SK-N-SH treated with all-trans-retinoic acid at 6 μM for 48 hours (cell line): ENCODE results near the gene CRADD.

Source experiments
- ATAC-seq: fragments of 200-7000 bp; cut with Tn5 transposase; 3 replicates; pipeline ENCODE4 v1.9.1; 2020; ENCODE audit warnings: mild to moderate bottlenecking, moderate library complexity
- ARNTL ChIP-seq: fragments of 450-650 bp; formaldehyde crosslinking; IDR thresholded peaks from 2 replicates; pipeline ENCODE4 v1.5.0; 2020; ENCODE audit warnings: low read depth, mild to moderate bottlenecking, moderate library complexity, borderline replicate concordance
- BACH2 ChIP-seq: fragments of 250-450 bp; sonication (Bioruptor Pico); IDR thresholded peaks from 2 replicates; pipeline ENCODE4 v1.9.0; 2021; ENCODE audit warnings: mild to moderate bottlenecking, borderline replicate concordance
- CSDC2 ChIP-seq: fragments of 250-450 bp; sonication (Bioruptor Pico); IDR thresholded peaks from 2 replicates; pipeline ENCODE4 v1.5.0; 2020; ENCODE audit warnings: mild to moderate bottlenecking, moderate library complexity
- ESRRG ChIP-seq: fragments of 250-450 bp; sonication (Bioruptor Pico); IDR thresholded peaks from 2 replicates; pipeline ENCODE4 v1.6.1; 2021; ENCODE audit warnings: mild to moderate bottlenecking
- GLIS3 ChIP-seq: fragments of 250-450 bp; sonication (Bioruptor Pico); IDR thresholded peaks from 2 replicates; pipeline ENCODE4 v1.5.0; 2020; ENCODE audit warnings: mild to moderate bottlenecking, moderate library complexity
- ISL1 ChIP-seq: fragments of 250-450 bp; sonication (Bioruptor Pico); IDR thresholded peaks from 2 replicates; pipeline ENCODE4 v2.1.2; 2022; ENCODE audit warnings: mild to moderate bottlenecking, moderate library complexity
- OSR1 ChIP-seq: fragments of 250-450 bp; sonication (Bioruptor Pico); IDR thresholded peaks from 2 replicates; pipeline ENCODE4 v1.8.0; 2022; ENCODE audit warnings: moderate library complexity, mild to moderate bottlenecking, inconsistent platforms
- PPARA ChIP-seq: fragments of 250-450 bp; sonication (Bioruptor Pico); IDR thresholded peaks from 2 replicates; pipeline ENCODE4 v1.5.0; 2020; ENCODE audit warnings: mild to moderate bottlenecking, borderline replicate concordance
- RARB ChIP-seq: fragments of 250-450 bp; sonication (Bioruptor Pico); IDR thresholded peaks from 2 replicates; pipeline ENCODE4 v1.8.0; 2021; ENCODE audit warnings: mild to moderate bottlenecking, moderate library complexity
- SNAI2 ChIP-seq: fragments of 250-450 bp; sonication (Bioruptor Pico); IDR thresholded peaks from 2 replicates; pipeline ENCODE4 v1.5.0; 2020; ENCODE audit warnings: mild to moderate bottlenecking, moderate library complexity
- TCF4 ChIP-seq: fragments of 250-450 bp; sonication (Bioruptor Pico); IDR thresholded peaks from 2 replicates; pipeline ENCODE4 v1.8.0; 2021; ENCODE audit warnings: mild to moderate bottlenecking, moderate library complexity, borderline replicate concordance
- TOX ChIP-seq: fragments of 250-450 bp; sonication (Bioruptor Pico); IDR thresholded peaks from 2 replicates; pipeline ENCODE4 v1.8.0; 2021; ENCODE audit warnings: mild to moderate bottlenecking, moderate library complexity, borderline replicate concordance
- ZC3H10 ChIP-seq: fragments of 250-450 bp; sonication (Bioruptor Pico); IDR thresholded peaks from 2 replicates; pipeline ENCODE4 v1.5.1; 2021; ENCODE audit warnings: mild to moderate bottlenecking, moderate library complexity
- ZFP3 ChIP-seq: fragments of 250-450 bp; sonication (Bioruptor Pico); IDR thresholded peaks from 2 replicates; pipeline ENCODE4 v1.5.0; 2020; ENCODE audit warnings: mild to moderate bottlenecking, moderate library complexity
- ZFP30 ChIP-seq: fragments of 450-650 bp; formaldehyde crosslinking; IDR thresholded peaks from 2 replicates; pipeline ENCODE4 v1.5.0; 2022; ENCODE audit warnings: mild to moderate bottlenecking, moderate library complexity
- ZNF565 ChIP-seq: fragments of 450-650 bp; formaldehyde crosslinking; conservative IDR thresholded peaks from 2 replicates; pipeline ENCODE4 v1.5.0; 2020; ENCODE audit warnings: low read depth, mild to moderate bottlenecking, moderate library complexity
- ZNF70 ChIP-seq: fragments of 450-650 bp; formaldehyde crosslinking; IDR thresholded peaks from 2 replicates; pipeline ENCODE4 v1.5.0; 2020; ENCODE audit warnings: mild to moderate bottlenecking, moderate library complexity
- ZNF8 ChIP-seq: fragments of 450-650 bp; formaldehyde crosslinking; IDR thresholded peaks from 2 replicates; pipeline ENCODE4 v1.5.0; 2020; ENCODE audit warnings: mild to moderate bottlenecking, moderate library complexity
- TF ChIP-seq, protein P1 (sequence below): fragments of 250-450 bp; sonication (Bioruptor Pico); IDR thresholded peaks from 2 replicates; pipeline ENCODE4 v1.8.0; 2021; ENCODE audit warnings: low read depth, mild to moderate bottlenecking, moderate library complexity, borderline replicate concordance
- TF ChIP-seq, protein P2 (sequence below): fragments of 250-450 bp; sonication (Bioruptor Pico); IDR thresholded peaks from 2 replicates; pipeline ENCODE4 v1.8.0; 2020; ENCODE audit warnings: mild to moderate bottlenecking, moderate library complexity, borderline replicate concordance
- TF ChIP-seq, protein P3 (sequence below): fragments of 250-450 bp; sonication (Bioruptor Pico); IDR thresholded peaks from 2 replicates; pipeline ENCODE4 v1.5.1; 2020; ENCODE audit warnings: low read depth, mild to moderate bottlenecking, moderate library complexity
- TF ChIP-seq, protein P4 (sequence below): fragments of 250-450 bp; sonication (Bioruptor Pico); IDR thresholded peaks from 2 replicates; pipeline ENCODE4 v1.5.0; 2020; ENCODE audit warnings: mild to moderate bottlenecking, moderate library complexity
- TF ChIP-seq, protein P5 (sequence below): fragments of 250-450 bp; sonication (Bioruptor Pico); IDR thresholded peaks from 2 replicates; pipeline ENCODE4 v1.5.1; 2021; ENCODE audit warnings: mild to moderate bottlenecking, moderate library complexity

CRADD gene

DNA sequence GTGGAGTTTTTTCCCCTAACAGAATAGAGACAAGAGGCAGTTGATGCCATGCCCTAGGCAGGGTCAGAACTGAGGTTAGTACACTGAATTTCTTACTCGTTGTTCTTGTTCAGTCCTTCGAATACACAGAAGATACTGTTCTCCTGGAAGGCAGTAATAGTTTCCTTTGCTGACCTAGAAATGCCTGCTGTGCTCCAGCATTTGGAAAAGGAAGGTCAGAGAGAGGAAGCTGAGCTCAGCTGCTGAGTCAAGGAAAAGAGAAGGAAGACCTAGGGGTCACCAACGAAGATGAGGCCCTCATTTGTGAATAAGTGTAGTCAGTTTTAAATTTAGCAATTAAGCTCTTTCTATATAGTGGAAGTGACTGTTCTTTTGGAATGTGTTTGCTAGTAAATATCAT lies 100.1 kb downstream of the CRADD start:
- ATAC-seq: peak; percentile 14; the same call in 2 of the 3 replicates
- TF ChIP-seq TCF4 (CRISPR knock-in tag) (no peak), ZFP3 (CRISPR knock-in tag) (no peak), RARB (no peak), ZNF70 (no peak), TOX (no peak), ZNF565 (CRISPR knock-in tag) (no peak), BACH2 (no peak), ESRRG (CRISPR knock-in tag) (no peak), ZC3H10 (CRISPR knock-in tag) (no peak), ISL1 (CRISPR knock-in tag) (no peak), CSDC2 (CRISPR knock-in tag) (no peak; the same call in 1 of the 2 replicates), SNAI2 (CRISPR knock-in tag) (no peak), ARNTL (no peak), ZNF8 (no peak)
- TF ChIP-seq, protein P1, sequence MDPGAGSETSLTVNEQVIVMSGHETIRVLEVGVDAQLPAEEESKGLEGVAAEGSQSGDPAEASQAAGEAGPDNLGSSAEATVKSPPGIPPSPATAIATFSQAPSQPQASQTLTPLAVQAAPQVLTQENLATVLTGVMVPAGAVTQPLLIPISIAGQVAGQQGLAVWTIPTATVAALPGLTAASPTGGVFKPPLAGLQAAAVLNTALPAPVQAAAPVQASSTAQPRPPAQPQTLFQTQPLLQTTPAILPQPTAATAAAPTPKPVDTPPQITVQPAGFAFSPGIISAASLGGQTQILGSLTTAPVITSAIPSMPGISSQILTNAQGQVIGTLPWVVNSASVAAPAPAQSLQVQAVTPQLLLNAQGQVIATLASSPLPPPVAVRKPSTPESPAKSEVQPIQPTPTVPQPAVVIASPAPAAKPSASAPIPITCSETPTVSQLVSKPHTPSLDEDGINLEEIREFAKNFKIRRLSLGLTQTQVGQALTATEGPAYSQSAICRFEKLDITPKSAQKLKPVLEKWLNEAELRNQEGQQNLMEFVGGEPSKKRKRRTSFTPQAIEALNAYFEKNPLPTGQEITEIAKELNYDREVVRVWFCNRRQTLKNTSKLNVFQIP (CRISPR knock-in tag): no peak
- TF ChIP-seq, protein P2, sequence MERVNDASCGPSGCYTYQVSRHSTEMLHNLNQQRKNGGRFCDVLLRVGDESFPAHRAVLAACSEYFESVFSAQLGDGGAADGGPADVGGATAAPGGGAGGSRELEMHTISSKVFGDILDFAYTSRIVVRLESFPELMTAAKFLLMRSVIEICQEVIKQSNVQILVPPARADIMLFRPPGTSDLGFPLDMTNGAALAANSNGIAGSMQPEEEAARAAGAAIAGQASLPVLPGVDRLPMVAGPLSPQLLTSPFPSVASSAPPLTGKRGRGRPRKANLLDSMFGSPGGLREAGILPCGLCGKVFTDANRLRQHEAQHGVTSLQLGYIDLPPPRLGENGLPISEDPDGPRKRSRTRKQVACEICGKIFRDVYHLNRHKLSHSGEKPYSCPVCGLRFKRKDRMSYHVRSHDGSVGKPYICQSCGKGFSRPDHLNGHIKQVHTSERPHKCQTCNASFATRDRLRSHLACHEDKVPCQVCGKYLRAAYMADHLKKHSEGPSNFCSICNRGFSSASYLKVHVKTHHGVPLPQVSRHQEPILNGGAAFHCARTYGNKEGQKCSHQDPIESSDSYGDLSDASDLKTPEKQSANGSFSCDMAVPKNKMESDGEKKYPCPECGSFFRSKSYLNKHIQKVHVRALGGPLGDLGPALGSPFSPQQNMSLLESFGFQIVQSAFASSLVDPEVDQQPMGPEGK (CRISPR knock-in tag): no peak

DNA sequence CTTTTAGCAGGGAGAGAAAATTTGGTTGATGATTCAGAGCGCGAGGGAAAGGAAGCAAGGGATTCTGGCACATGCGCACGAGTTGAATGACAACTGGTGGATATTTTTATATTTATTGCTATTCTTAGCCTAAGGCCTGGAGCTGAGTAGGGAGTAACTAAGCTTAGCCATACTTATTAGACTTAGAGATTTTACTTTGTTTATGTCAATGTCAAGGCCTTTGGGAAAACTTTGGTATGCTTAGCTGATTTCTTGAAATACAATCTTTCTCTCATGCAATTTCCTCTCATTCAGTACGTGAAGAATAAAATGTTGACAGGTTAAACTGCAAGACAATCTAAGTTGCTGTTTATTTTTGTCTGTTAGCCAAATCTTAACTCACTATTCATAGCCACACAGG lies 101.1 kb downstream of the CRADD start:
- peak; percentile 72 for ATAC-seq

DNA sequence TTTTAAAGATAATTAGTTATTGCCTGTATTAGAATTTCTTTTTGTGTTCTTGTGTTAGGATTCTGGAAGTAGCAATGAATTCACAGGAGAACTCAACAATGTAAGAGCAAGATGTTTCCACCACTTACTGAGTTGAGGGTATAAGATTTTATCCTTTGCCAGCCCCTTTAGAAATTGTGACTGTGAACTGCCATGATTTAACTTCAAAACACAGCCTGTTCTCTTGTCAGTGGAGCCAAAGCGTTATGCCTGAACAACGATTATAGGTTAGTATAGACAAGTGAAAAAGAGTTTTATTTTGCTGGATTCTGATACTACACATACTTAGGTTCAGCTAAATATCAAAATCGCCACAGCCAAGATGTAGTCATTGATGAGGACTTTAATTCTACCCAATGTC lies 101.6 kb downstream of the CRADD start:
- TF ChIP-seq ISL1 (CRISPR knock-in tag) (no peak), ZFP3 (CRISPR knock-in tag) (no peak), GLIS3 (CRISPR knock-in tag) (no peak), PPARA (no peak), CSDC2 (CRISPR knock-in tag) (no peak), RARB (no peak), ZNF70 (no peak), BACH2 (no peak), ARNTL (no peak), OSR1 (CRISPR knock-in tag) (no peak), ZC3H10 (CRISPR knock-in tag) (no peak), ZNF8 (no peak), ESRRG (CRISPR knock-in tag) (no peak), ZFP30 (CRISPR knock-in tag) (no peak), TCF4 (CRISPR knock-in tag) (no peak)
- TF ChIP-seq, protein P3, sequence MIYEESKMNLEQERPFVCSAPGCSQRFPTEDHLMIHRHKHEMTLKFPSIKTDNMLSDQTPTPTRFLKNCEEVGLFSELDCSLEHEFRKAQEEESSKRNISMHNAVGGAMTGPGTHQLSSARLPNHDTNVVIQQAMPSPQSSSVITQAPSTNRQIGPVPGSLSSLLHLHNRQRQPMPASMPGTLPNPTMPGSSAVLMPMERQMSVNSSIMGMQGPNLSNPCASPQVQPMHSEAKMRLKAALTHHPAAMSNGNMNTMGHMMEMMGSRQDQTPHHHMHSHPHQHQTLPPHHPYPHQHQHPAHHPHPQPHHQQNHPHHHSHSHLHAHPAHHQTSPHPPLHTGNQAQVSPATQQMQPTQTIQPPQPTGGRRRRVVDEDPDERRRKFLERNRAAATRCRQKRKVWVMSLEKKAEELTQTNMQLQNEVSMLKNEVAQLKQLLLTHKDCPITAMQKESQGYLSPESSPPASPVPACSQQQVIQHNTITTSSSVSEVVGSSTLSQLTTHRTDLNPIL (CRISPR knock-in tag): no peak
- TF ChIP-seq, protein P1 (CRISPR knock-in tag): no peak
- TF ChIP-seq, protein P4, sequence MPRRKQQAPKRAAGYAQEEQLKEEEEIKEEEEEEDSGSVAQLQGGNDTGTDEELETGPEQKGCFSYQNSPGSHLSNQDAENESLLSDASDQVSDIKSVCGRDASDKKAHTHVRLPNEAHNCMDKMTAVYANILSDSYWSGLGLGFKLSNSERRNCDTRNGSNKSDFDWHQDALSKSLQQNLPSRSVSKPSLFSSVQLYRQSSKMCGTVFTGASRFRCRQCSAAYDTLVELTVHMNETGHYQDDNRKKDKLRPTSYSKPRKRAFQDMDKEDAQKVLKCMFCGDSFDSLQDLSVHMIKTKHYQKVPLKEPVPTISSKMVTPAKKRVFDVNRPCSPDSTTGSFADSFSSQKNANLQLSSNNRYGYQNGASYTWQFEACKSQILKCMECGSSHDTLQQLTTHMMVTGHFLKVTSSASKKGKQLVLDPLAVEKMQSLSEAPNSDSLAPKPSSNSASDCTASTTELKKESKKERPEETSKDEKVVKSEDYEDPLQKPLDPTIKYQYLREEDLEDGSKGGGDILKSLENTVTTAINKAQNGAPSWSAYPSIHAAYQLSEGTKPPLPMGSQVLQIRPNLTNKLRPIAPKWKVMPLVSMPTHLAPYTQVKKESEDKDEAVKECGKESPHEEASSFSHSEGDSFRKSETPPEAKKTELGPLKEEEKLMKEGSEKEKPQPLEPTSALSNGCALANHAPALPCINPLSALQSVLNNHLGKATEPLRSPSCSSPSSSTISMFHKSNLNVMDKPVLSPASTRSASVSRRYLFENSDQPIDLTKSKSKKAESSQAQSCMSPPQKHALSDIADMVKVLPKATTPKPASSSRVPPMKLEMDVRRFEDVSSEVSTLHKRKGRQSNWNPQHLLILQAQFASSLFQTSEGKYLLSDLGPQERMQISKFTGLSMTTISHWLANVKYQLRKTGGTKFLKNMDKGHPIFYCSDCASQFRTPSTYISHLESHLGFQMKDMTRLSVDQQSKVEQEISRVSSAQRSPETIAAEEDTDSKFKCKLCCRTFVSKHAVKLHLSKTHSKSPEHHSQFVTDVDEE (CRISPR knock-in tag): no peak
- TF ChIP-seq, protein P5, sequence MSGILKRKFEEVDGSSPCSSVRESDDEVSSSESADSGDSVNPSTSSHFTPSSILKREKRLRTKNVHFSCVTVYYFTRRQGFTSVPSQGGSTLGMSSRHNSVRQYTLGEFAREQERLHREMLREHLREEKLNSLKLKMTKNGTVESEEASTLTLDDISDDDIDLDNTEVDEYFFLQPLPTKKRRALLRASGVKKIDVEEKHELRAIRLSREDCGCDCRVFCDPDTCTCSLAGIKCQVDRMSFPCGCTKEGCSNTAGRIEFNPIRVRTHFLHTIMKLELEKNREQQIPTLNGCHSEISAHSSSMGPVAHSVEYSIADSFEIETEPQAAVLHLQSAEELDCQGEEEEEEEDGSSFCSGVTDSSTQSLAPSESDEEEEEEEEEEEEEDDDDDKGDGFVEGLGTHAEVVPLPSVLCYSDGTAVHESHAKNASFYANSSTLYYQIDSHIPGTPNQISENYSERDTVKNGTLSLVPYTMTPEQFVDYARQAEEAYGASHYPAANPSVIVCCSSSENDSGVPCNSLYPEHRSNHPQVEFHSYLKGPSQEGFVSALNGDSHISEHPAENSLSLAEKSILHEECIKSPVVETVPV (CRISPR knock-in tag): no peak
- TF ChIP-seq, protein P2 (CRISPR knock-in tag): no peak
- no peak for ATAC-seq

More for the DNA sequence above, 101.1 kb downstream of the CRADD start:
- TF ChIP-seq ZNF565 (CRISPR knock-in tag) (no peak), ISL1 (CRISPR knock-in tag) (0 out of 2 replicates have a peak, but pooled peaks have one; percentile 13), ZFP3 (CRISPR knock-in tag) (0 out of 2 replicates have a peak, but pooled peaks have one; percentile 27)
